H1 (cell line): ENCODE data around the gene SNX30. TPM values are rescaled to one million over a fixed set of nuclear protein-coding genes. Genes with fewer than 3 reads are reported as not detected.

Experiments used
- EZH2 ChIP-seq: fragments of 200-600 bp; sonication (generic); IDR thresholded peaks from 2 replicates; pipeline ENCODE4 v1.7.1; 2012; ENCODE audit warnings: low read depth, mild to moderate bottlenecking, moderate library complexity, low read length, inconsistent platforms; ENCODE audit not compliant: severe bottlenecking
- KDM1A ChIP-seq: fragments of 200-600, 300-600 bp; sonication (generic); IDR thresholded peaks from 2 replicates; pipeline ENCODE4 v1.7.1; 2016; ENCODE audit warnings: mild to moderate bottlenecking, low read length, borderline replicate concordance
- NANOG ChIP-seq: IDR thresholded peaks from 2 replicates; pipeline ENCODE4 v1.6.1; 2011; ENCODE audit warnings: low read length, low read depth, mild to moderate bottlenecking, inconsistent platforms; ENCODE audit not compliant: insufficient read depth, poor library complexity, severe bottlenecking
- POLR2AphosphoS5 ChIP-seq: IDR thresholded peaks from 2 replicates; pipeline ENCODE4 v1.6.1; 2011; ENCODE audit warnings: low read depth, low read length
- SIRT6 ChIP-seq: IDR thresholded peaks from one replicate; pipeline ENCODE4 v1.7.1; 2012; ENCODE audit warnings: low read length, inconsistent platforms
- SRF ChIP-seq: IDR thresholded peaks from 2 replicates; pipeline ENCODE4 v1.6.1; 2011; ENCODE audit warnings: mild to moderate bottlenecking, low read depth, low read length, moderate library complexity
- polyA plus RNA-seq, 7 experiments: library from polyadenylated mRNA; depleted of rRNA in 3 of 7; stranded (reverse) in 5 of 7; unstranded in 2 of 7; fragments of >200 nt in 5 of 7; fragments of 200-250 nt in 2 of 7; gene quantifications; 1 replicate in 5 of 7; 2 replicates in 1 of 7; 4 replicates in 1 of 7; pipeline versions ENCODE4 v1.2.1 to v1.2.3, GENCODE V29; 2011 to 2013; ENCODE audit warnings: missing spikeins in 2 of 7, mixed read lengths in 2 of 7
- total RNA-seq: library from RNA; stranded (reverse); fragmentation: NEBNext Ultra II Directional; extraction: Animal tissue kit (Norgen Biotek cat#: 25700); gene quantifications from 2 replicates; pipeline ENCODE4 v1.2.1, GENCODE V29; 2021

The SNX30 gene
- total and polyA plus RNA-seq, 2 of the 8 experiments (the other 6 are each of a cell fraction or from before 2014, with no cell fraction given) = 4.0 to 12.2 TPM

DNA sequence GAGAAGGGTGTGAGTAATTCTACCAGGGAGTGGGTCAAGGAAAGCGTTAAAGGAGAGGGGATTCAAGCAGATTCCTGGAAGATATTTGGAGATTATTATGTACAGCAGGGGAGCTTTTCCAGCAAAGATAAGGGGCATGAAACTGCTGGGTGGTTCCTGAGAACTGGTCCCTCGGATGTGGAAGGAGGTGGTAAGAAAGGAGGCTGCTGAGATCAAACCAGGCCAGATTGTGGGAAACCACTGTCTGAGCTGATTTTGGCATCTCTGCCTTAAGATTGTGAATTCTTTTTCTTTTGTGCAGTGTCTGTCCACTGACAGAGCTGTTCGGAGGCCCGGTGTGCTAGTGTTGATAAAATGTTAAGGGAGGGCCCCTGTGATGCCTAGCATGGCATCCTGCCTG, 45.4 kb downstream of the SNX30 start (continued):
- no peak for TF ChIP-seq POLR2AphosphoS5
- no peak for TF ChIP-seq EZH2
- TF ChIP-seq KDM1A = no peak
- TF ChIP-seq SRF = no peak
- TF ChIP-seq SIRT6 = no peak
- TF ChIP-seq NANOG = no peak
